HG02885 (cell line): ENCODE measurements around the gene PMS1.
"Not testable (repeated sequence)": the region's sequence is repeated elsewhere in the genome, so short reads cannot be mapped to it uniquely, and the experiment has no call there.

Experiments
- ATAC-seq: cut with Tn5 transposase; IDR thresholded peaks from one replicate; pipeline ENCODE4 v1.9.1; 2021; ENCODE audit warnings: mild to moderate bottlenecking; ENCODE audit not compliant: unreplicated experiment, poor library complexity

PMS1 gene

DNA sequence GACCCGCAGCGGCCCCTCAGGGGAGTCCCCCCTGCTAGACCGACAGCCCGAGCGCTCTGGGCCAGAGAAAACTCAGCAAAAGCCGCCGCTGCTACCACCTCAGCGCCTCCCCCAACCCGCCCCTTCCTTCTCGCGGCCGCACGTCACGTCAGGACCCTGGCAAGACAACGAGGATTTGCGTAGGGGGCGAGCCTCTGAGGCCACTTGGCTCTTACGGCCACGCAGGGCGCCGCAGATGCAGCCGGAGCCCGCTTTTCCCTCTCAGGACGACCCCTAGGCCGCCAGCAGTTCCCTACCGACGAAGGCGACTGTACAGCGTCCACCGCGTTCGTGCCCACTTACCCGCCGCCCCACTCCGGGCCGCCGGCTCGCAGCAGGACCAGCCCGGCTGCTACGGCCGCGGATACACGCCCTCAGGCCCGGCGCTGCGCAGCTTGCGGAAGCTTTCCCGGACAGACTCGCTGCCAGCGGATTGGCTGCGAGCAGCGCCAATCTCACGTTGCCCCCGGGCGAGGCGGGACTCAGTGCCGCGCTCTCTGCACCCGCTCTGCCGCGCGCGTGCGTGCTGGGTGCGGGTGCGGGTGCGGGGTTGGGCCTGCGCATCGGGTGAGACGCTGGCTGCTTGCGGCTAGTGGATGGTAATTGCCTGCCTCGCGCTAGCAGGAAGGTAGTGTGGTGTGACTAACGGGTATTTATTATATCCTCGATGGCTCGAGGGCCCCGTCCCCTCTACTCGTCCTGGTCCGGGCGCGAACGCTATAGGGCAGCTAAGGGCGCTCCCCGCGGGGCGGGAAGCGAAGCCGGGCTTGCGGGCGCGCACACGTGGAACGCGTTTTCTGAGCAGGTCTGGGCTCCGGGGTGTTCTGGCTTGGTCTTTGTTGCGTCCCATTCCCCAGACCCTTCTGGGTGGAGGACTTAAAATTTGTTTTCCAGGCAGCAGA, at the start of gene PMS1, which contains the start of gene ORMDL1:
TSS of gene PMS1 (plus strand) at position 524 of the 941 bp plus-strand sequence. CDS start 7,360 bp downstream, outside the sequence.
TSS of gene ORMDL1 (minus strand) at position 413 of the 941 bp plus-strand sequence. CDS start 1,744 bp downstream, outside the sequence.
- peak; percentile 93 for ATAC-seq

DNA sequence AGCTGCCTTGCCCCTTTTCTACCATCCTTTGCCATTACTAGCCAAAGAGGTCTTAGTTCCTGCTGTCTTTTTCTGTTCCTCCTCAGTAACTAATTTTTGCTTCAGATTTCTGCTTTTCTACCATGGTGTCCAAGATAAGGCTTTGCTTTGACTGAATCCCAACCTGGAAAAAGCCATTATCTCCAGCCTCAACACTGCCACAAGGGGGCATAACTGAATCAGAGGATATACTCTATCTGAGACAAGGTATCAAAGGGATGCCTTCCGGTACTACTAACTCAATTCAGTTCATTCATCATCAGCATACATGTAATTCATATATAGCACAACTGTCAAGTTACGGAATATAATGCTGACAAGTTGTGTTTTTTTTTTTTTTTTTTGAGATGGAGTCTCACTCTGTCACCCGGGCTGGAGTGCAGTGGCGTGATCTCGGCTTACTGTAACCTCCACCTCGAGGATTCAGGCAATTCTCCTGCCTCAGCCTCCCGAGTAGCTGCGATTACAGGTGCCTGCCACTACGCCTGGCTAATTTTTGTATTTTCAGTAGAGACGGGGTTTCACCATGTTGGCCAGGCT, 33.1 kb upstream of the PMS1 start:
- ATAC-seq, result no peak

DNA sequence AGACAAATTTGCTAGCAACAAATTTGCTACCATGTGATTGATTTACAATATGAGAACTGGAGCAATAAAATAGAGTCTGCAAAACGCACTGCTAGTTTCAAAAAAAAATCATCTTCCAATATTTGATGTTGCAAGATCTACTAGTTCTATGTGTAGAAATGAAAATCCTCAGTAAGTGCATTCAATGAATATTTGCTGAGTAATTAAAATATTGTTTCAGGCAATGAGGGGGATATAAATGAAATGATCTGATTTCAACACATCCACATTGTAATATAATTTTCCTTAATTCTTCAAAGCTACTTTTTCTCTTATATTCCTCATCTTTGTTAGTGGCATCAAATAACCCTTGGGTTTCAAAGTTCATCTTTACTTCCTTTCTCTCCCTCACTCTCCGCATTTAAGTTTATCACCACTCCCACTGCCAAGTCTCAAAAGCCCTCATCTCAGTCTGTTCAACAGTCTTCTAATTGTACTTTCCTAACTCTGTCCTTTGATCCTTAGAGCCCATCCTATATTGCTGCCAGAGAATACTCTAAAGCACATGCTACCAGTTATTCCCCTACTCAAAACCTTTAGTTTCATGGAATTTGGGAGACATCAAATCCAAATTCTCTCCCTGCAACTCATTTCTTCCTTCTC, 27.8 kb upstream of the PMS1 start:
- ATAC-seq, result no peak

DNA sequence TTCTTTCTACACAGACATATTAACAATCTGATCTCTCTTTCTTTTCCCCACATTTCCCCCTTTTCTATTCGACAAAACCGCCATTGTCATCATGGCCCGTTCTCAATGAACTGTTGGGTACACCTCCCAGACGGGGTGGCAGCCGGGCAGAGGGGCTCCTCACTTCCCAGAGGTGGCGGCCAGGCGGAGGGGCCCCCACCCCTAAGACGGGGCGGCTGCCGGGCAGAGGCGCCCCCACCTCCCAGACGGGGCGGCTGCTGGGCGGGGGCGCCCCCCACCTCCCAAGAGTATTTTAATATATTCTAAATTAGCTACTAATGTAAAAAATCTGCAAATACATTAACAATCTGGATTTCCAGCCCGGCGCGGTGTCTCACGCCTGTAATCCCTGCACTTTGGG, 24.1 kb upstream of the PMS1 start:
- ATAC-seq, result not testable (repeated sequence)

DNA sequence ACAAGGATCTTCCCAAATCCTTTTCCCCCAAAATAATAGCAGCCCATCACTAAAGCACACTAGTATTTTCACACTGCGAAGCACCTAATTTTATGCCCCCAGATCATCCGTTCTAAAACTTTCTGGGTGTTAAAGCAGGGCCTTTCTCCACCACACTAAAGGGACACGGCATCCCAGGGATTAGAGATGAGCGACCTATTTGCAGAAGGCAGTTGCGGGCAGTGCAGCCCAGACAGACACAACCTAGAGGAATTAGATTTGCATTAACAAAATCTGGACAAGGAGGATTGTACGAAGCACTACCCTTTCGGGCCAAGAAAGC, 22.1 kb upstream of the PMS1 start:
- no peak for ATAC-seq

DNA sequence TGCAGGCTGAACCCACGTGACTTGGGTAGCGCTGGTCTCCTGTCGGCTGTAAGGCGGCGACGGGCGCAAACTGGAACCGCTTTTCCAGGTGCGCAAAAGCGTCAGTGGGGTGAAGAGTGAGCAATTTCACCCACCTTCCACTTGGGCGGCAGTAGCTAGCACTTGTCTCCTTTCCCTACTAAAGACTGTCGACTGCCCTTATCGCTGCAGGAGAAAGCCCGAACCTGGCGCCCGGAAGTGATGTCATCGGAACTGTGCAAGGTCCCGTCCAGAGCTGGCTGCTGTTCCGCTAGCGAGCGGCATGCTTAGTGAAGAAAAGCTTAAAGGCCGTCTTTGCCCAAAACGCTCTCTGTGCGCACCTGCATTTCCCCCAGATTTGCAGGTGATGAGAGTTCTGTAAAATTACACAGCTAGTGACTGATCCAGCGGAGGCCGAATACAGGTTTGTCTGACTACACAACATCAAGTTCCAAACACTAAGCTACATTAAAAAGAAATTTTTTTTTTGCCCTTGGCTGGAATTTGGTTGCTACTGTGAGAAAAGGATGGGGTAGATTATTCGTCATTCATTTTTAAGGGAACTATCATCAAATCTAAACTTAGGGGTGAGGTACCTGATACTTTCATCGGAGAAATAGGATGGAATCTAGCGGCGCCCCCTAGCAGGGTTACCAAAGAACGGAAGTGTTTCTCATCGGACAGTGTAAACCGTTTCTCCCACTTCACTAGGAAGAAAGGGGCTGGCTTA, 21.5 kb upstream of the PMS1 start, which contains the start of gene OSGEPL1:
TSS of gene OSGEPL1 (minus strand) at position 242 of the 748 bp plus-strand sequence. CDS start 1,152 bp downstream, outside the sequence.
- peak; percentile 96 for ATAC-seq

- ATAC-seq, result no peak
These were observed 20.2 kb upstream of the PMS1 start for GRCh38 chr2:189763908-189764661.

DNA sequence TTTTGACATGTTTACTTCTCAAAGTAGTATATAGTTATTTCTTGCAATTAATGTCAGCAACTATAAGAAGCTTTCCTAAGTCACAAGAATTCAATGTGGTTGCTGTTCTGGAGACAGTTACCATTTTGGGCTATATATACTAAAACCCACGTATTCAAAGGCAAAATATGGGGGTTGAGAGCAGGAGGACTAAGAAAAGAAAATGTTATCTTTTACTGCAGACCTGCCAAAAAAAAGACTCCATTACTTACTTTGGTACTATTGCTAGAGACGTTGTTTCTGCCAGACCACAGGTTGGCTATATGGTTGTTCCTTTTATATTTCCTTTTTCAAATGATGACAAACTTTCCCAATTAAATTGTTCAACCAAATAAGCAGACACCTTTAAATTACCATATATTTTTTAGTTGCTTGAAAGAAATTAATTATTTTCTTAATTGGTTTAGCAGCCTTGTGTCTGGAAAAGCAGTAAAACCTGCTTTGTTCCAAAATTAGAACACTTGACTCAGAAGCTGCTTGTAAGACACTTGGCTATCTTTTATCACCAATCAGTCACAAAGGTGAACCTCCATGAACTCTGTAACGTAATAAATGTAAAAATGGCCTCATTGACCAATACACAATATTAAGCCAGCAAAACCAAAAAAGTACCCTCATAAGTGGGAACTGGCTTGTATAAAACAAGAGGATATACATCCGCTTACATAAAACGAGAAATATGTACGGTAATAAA, 13.5 kb upstream of the PMS1 start:
- ATAC-seq, result no peak

GRCh38 chr2:189772212-189772611, 12.0 kb upstream of the PMS1 start:
- ATAC-seq, result no peak

DNA sequence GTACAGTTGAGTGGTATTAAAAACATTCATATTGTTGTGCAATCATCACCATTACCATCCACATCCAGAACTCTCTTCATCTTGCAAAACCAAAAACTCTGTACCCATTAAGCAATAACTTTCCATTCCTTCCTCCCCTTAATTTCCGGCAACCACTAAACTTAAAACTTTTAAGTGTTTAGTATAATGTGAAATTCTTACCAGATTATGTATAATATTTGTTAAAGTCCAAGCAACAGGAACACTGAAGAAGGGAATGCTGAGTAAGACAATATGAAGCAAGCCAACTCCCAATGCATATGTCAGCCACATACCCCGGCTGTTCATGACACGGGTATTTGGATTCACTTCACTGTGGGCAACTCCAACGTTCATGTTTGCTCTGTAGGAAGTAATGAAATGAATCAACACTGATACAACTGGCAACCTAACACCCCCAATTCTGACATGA, 2.0 kb upstream of the PMS1 start:
- ATAC-seq, result no peak

GRCh38 chr2:189783451-189783926, 761 bp upstream of the PMS1 start:
- peak; percentile 22 for ATAC-seq

GRCh38 chr2:189791338-189792042, 7.2 kb downstream of the PMS1 start:
- ATAC-seq, result peak; percentile 58

DNA sequence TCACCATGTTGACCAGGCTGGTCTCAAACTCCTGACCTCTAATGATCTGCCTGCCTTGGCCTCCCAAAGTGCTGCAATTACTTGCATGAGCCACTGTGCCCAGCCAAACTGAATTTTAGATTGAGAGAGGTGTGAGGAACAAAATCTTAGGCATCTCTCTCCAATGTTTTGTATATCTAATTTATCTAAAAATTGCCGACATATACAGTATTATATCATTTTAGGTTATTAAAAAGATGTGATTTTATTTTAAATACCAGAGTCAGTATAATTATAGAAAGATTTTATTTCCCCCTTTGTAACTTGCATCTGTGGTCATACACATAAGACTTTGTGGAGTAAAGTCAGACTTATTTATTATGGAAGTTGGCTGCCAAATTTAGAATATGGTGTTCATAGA, 10.1 kb downstream of the PMS1 start:
- ATAC-seq, result no peak

DNA sequence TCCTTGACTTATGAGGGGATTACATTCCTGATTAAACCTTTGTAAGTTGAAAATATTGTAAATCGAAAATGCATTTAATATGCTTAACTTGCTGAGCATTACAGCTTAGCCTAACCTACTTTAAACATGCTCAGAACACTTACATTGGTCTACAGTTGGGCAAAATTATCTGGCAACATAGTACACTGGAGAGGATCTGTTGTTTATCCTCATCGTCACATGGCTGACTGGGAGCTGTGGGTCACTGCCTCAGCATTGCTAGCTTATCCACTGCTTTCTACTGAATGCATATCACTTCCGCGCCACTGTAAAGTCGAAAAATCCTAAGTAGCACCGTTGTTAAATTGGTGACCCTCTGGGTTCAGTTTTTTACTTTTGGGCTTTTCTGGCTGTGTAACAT, 13.7 kb downstream of the PMS1 start:
- no peak for ATAC-seq

DNA sequence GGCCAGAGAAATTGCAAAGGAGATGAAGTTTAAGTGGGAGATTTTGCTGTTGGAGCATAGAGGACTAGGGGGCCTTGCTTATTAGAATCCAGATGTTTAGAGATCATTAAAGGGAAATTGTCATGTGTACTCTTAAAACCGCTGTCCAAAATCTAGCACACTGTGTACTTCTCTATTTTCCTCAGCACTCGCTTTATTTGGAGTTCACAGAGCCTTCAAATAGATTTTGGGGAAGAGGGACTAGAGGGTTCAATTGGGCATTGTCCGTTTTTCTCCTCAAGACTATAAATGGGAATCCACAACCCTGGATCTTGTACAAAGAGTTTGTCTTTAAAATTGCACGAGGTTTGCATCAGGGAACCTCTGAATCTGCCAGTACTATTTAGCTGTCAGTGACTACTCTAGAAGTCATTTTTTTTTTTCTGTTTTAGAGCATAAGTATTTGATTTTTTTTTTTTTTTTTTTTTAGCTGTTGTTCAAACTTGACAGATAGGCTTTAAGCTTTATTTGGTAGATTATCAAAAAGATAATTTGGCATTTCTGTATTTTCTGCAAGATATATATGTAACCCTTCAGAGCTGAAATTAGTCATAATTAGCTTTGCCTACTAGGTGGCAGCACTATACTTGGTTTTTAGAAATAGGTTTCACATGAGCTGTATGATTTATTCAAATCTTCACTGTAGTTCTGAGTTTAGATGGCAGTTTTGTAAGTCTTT, 14.2 kb downstream of the PMS1 start:
- peak; percentile 81 for ATAC-seq

DNA sequence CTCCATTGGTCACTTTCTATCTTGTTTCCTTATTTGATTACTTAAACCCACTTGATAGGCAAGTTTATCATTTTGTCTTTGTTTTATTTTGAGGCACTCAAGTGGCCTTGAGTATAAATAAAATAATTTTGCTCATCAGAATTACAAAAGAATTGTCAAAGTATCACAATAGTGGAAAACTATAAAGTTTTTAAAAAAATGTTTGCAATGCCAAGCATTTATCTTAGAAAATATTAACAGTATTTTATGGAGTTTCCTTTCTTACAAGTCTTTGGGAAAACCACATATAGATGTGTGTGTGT, 14.7 kb downstream of the PMS1 start:
- ATAC-seq, result no peak

DNA sequence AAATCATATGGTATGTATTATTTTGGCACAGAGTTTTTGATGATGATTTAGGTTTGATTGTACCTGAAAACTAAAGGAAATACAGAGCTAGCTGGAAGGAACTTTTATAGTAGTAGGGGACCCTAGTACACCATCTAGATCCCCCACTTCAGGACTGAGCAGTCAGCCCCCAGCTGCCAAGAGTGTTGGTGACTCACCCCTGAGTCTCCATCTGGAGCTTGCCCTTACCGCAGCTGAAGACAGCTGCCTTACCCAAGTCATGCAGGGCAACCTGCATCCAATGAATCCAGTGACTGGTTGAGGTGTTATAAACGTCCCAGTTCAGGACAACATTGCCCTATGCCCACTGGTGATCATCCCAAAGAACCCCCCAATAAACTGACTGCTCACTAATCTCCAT, 15.3 kb downstream of the PMS1 start:
- ATAC-seq, result no peak
